ENCODE results near the gene CCDC144A.

- TF ChIP-seq CTCF (IDR thresholded peaks at IDR 0.05) (no peak), POLR2AphosphoS5 (IDR thresholded peaks at IDR 0.05) (no peak), EP300 (IDR thresholded peaks at IDR 0.05) (no peak)
These were observed 129.0 kb downstream of the CCDC144A start for GRCh38 chr17:16818821-16819683.

All from sigmoid colon (tissue), 4 donors.